GM12878 (cell line): ENCODE data around the gene STXBP2. TPM values are rescaled to one million over a fixed set of nuclear protein-coding genes. Genes with fewer than 3 reads are reported as not detected.

Source experiments
- ATAC-seq: fragments of 200-7000 bp; cut with Tn5 transposase; 3 replicates; pipeline ENCODE4 v1.9.1; 2020; ENCODE audit warnings: mild to moderate bottlenecking, moderate library complexity
- BruUV-seq: library from RNA; stranded (reverse); fragments of 400-500 nt; replicated peaks from 2 replicates; lab custom pipeline; 2021; lab: Mats Ljungman, UMichigan
- CTCF ChIA-PET: fragments of 300-600 bp; sonication (Branson Sonifier 250); formaldehyde crosslinking; extraction: SDS; loops from one replicate; lab custom pipeline; 2021; ENCODE audit warnings: inconsistent platforms; lab: Yijun Ruan, JAX
- POLR2A ChIA-PET: fragments of 350-600 bp; formaldehyde crosslinking; extraction: SDS; loops from one replicate; lab custom pipeline; 2021; ENCODE audit warnings: inconsistent platforms; lab: Charles Lee
- RAD21 ChIA-PET: fragments of 300-600 bp; sonication (Branson Sonifier 250); formaldehyde crosslinking; loops from one replicate; lab custom pipeline; 2023; ENCODE audit warnings: antibody characterized with exemption; ENCODE audit not compliant: unreplicated experiment; lab: Charles Lee
- SMC1A ChIA-PET: fragments of 300-600 bp; sonication (Branson Sonifier 250); formaldehyde crosslinking; loops from one replicate; lab custom pipeline; 2023; ENCODE audit not compliant: unreplicated experiment, uncharacterized antibody; lab: Charles Lee
- DNase-seq: peaks from one replicate; pipeline ENCODE4 v3.0.0-alpha.2; 2011; ENCODE audit warnings: low read depth, low spot score
- FAIRE-seq: peaks from 3 replicates; lab custom pipeline; 2011; peaks lifted over from hg19 to GRCh38; lab: Jason Lieb, UNC
- H2AFZ ChIP-seq: 2 replicates; pipeline ENCODE4 v1.6.0; 2011; ENCODE audit warnings: low read depth, low read length, control low read depth; ENCODE audit not compliant: control insufficient read depth
- H3K27ac ChIP-seq: 2 replicates; pipeline ENCODE4 v1.5.1; 2011; ENCODE audit warnings: control low read depth; ENCODE audit not compliant: control insufficient read depth, insufficient read depth
- H3K27me3 ChIP-seq, 2 experiments: replicated peaks in 1 of 2; 2 replicates each; pipeline versions ENCODE4 v1.6.0 to v1.6.1; 2011; ENCODE audit warnings: low read length in 1 of 2; ENCODE audit not compliant: control insufficient read depth in 2 of 2, insufficient read depth in 2 of 2
- H3K36me3 ChIP-seq, 2 experiments: 2 replicates each; pipeline ENCODE4 v1.5.1; 2011; ENCODE audit warnings: low read length in 1 of 2; ENCODE audit not compliant: control insufficient read depth in 2 of 2, insufficient read depth in 2 of 2
- H3K4me1 ChIP-seq: 2 replicates; pipeline ENCODE4 v1.6.1; 2011; ENCODE audit warnings: mild to moderate bottlenecking, low read length, moderate library complexity, mixed read lengths; ENCODE audit not compliant: control insufficient read depth, insufficient read depth
- H3K4me2 ChIP-seq: 2 replicates; pipeline ENCODE4 v1.6.0; 2011; ENCODE audit warnings: control low read depth; ENCODE audit not compliant: control insufficient read depth, insufficient read depth
- H3K4me3 ChIP-seq: fragments of 200-600 bp; sonication (generic); 2 replicates; pipeline ENCODE4 v1.5.1; 2016
- H3K79me2 ChIP-seq: 2 replicates; pipeline ENCODE4 v1.6.0; 2011; ENCODE audit warnings: low read length; ENCODE audit not compliant: control insufficient read depth, insufficient read depth
- H3K9ac ChIP-seq: 2 replicates; pipeline ENCODE4 v1.8.0; 2011; ENCODE audit warnings: low read length, control low read depth, mixed read lengths; ENCODE audit not compliant: control insufficient read depth, insufficient read depth
- H3K9me3 ChIP-seq: replicated peaks from 3 replicates; pipeline ENCODE4 v1.5.1; 2011; ENCODE audit warnings: mild to moderate bottlenecking, low read length; ENCODE audit not compliant: control insufficient read depth, insufficient read depth
- H4K20me1 ChIP-seq: 2 replicates; pipeline ENCODE4 v1.6.0; 2011; ENCODE audit not compliant: control insufficient read depth, insufficient read depth
- CBX3 ChIP-seq: fragments of 200-600 bp; sonication (generic); IDR thresholded peaks from 2 replicates; pipeline ENCODE4 v1.6.1; 2016; ENCODE audit warnings: low read depth, borderline replicate concordance
- CHD4 ChIP-seq: fragments of 200-600 bp; sonication (generic); IDR thresholded peaks from 2 replicates; pipeline ENCODE4 v1.6.1; 2016; ENCODE audit warnings: mild to moderate bottlenecking
- FOXM1 ChIP-seq: IDR thresholded peaks from 2 replicates; pipeline ENCODE4 v1.6.1; 2012; ENCODE audit warnings: low read depth, mild to moderate bottlenecking, inconsistent platforms, low read length, moderate library complexity
- GABPA ChIP-seq: IDR thresholded peaks from 2 replicates; pipeline ENCODE4 v1.6.1; 2014; ENCODE audit warnings: antibody characterized with exemption, low read depth, mild to moderate bottlenecking, inconsistent platforms
- KAT2A ChIP-seq: conservative IDR thresholded peaks from 2 replicates; pipeline ENCODE4 v1.6.1; 2011; ENCODE audit warnings: low read depth, low read length; ENCODE audit not compliant: control insufficient read depth
- NFIC ChIP-seq: IDR thresholded peaks from 2 replicates; pipeline ENCODE4 v1.6.1; 2012; ENCODE audit warnings: low read depth, mild to moderate bottlenecking, inconsistent platforms, low read length, moderate library complexity
- NFXL1 ChIP-seq: fragments of 450-650 bp; IDR thresholded peaks from 2 replicates; pipeline ENCODE4 v1.6.1; 2017; ENCODE audit warnings: antibody characterized with exemption, mild to moderate bottlenecking, borderline replicate concordance
- NFYA ChIP-seq: IDR thresholded peaks from 2 replicates; pipeline ENCODE4 v1.6.1; 2011; ENCODE audit warnings: low read depth, mild to moderate bottlenecking, low read length, improper control_type of control experiment, borderline replicate concordance
- POLR2A ChIP-seq: IDR thresholded peaks from 2 replicates; pipeline ENCODE4 v1.6.1; 2011; ENCODE audit warnings: low read depth, mild to moderate bottlenecking, low read length
- RB1 ChIP-seq: fragments of 450-650 bp; formaldehyde crosslinking; IDR thresholded peaks from 2 replicates; pipeline ENCODE4 v1.6.1; 2017; ENCODE audit warnings: mild to moderate bottlenecking, borderline replicate concordance
- RBBP5 ChIP-seq: fragments of 200-600 bp; sonication (generic); conservative IDR thresholded peaks from 2 replicates; pipeline ENCODE4 v1.6.1; 2016
- ZSCAN29 ChIP-seq: fragments of 450-650 bp; IDR thresholded peaks from 2 replicates; pipeline ENCODE4 v1.6.1; 2017; ENCODE audit warnings: mild to moderate bottlenecking, moderate library complexity
- ZZZ3 ChIP-seq: IDR thresholded peaks from 2 replicates; pipeline ENCODE4 v1.6.1; 2011; ENCODE audit warnings: low read depth; ENCODE audit not compliant: control insufficient read depth, insufficient read length
- WGBS: methylation state at CpG from one replicate; pipeline ENCODE4 v1.1.6; 2016; ENCODE audit warnings: low lambda C conversion rate; ENCODE audit not compliant: insufficient replicate concordance, insufficient coverage; ENCODE audit errors: missing lambda C conversion rate; 5-methylcytosine and 5-hydroxymethylcytosine counted together
- in situ Hi-C: fragments of 300-500 bp; cut with MboI; formaldehyde crosslinking; loops from 9 replicates; pipeline ENCODE4 v1.14.3; 2018; ENCODE audit warnings: mixed read lengths
- intact Hi-C: fragments of 100-400 bp; cut with micrococcal nuclease; formaldehyde crosslinking; loops from one replicate; pipeline ENCODE4 v1.14.2; 2022; ENCODE audit not compliant: unreplicated experiment
- polyA plus RNA-seq, 11 experiments: library from polyadenylated mRNA; depleted of rRNA in 4 of 11; unstranded in 6 of 11; stranded (reverse) in 5 of 11; fragments of >200 nt; fragmentation: Nextera tagmentation in 4 of 11; fragmentation: Illumina TruSeq in 1 of 11; extraction: Ambion mirVana in 4 of 11; extraction: Trizol in 1 of 11; gene quantifications; 1 replicate in 1 of 11; 2 replicates in 10 of 11; pipeline versions ENCODE4 v1.2.1 to v1.2.3, GENCODE V29; 2011 to 2016; ENCODE audit warnings: inconsistent platforms in 2 of 11, missing spikeins in 2 of 11, low read depth in 1 of 11
- total RNA-seq, 4 experiments: library from RNA; depleted of rRNA in 3 of 4; stranded (reverse); fragments of >200 nt in 3 of 4; fragmentation: Illumina TruSeq in 1 of 4; extraction: Trizol in 1 of 4; gene quantifications; 2 replicates each; pipeline versions ENCODE4 v1.2.1 to v1.2.3, GENCODE V29; 2013 to 2021
- TF ChIP-seq, protein P1 (sequence below): fragments of 450-650 bp; IDR thresholded peaks from 2 replicates; pipeline ENCODE4 v1.6.1; 2017; ENCODE audit warnings: mild to moderate bottlenecking
- TF ChIP-seq, protein P2 (sequence below): IDR thresholded peaks from 2 replicates; pipeline ENCODE4 v1.6.1; 2012; ENCODE audit warnings: low read length, inconsistent platforms
- TF ChIP-seq, protein P3 (sequence below): IDR thresholded peaks from 2 replicates; pipeline ENCODE4 v1.6.1; 2011; ENCODE audit warnings: low read depth, low read length, improper control_type of control experiment, borderline replicate concordance

Gene STXBP2
- total and polyA plus RNA-seq, 10 of the 15 experiments (the other 5 are each of a cell fraction or from before 2014, with no cell fraction given): 2.6 to 111 (median 61.4) TPM

DNA sequence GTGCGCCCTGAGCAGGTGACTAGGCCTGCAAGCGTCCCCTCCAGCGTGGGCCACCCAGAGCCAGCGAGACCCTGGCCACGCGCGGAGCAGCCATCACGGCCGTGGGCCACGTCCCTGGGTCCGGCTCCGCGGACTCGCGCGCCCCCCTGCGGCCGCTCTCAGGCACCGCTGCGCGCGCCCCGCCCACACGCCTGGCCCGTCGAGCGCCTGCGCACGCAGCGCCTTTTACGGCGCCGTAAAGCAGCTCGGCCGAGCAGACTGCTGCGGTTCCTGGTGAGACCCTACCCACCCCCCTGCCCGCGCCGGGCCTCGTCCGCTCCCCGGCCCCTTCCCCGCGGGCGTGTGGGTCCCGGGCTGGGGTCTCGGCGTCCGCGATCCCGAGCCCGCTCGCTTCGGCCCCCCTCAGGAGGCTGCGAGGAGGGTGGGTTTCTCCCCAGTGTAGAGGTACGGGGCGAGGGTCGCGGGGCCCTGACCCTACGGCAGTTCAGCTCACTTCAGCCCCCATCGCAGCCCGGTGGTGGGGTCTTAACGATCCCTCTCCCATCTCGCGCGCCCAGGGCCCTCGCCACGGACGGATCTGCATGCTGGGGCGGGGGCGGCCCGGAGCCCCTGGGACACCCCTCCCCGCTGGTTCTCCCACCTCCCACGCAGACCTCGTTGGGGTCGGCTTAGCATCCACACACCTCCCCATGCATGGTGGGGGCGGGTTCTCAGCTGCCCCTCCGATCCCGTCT is 43.9 kb downstream of the STXBP2 start, which contains the start of gene TRAPPC5 (continued):
- TF ChIP-seq KAT2A (no peak), CBX3 (no peak), NFXL1 (no peak)
- TF ChIP-seq, all 136 proteins: peak for 42

DNA sequence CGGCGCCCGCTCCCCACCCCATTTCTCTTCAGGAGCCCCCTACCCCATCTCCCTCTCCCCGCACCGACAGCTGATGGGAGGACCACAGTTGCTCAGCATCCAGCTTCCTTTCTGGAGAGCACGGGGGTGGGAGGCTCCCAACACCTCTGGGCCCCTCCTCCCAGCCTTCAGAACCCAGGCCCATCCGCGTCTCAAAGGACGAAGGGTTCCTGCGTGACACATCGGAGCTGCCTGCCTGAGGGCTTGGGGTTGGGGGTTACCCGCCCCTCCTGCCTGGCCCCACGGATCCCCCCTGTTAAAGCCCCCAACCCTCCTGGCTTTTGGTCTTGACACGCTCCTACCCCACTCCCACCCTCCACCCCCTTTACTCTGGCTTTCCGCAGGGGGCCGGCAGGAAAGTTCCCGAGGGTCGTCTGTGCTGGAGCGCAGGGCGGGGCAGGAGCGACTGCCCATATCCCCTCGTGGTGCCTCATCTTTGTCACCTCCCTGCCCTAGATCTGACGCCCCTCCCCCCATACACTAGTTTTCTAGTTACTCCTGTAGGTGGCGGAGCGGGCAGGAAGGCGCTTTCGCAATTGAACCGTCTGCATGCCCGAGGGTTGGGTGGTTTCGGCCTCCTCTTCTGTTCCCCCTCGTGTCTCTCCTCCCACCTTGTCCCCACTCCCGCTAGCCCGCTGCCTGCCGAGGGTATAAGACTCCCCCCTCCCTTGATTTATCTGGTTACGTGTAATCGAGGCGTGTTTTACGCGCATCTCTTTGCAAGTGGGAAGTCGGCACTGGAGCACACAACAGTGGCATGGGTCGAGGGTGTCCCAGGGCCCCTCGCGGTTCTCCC is 44.6 kb downstream of the STXBP2 start:
- 9% methylated on average over 37 of the region's 43 CpGs for WGBS
- no peaks in the 10 kb centered on the region for H4K20me1 ChIP-seq
- BruUV-seq: no TSS peak
- peaks cover 31% of the 10 kb centered on the region for H3K4me1 ChIP-seq
- DNase-seq (no peak), FAIRE-seq (peak; percentile 72), ATAC-seq (peak; percentile 69)
- peak overlapping the region; percentile 88 for H3K4me2 ChIP-seq
- peak overlapping the region; percentile 91; the same call in 1 of the 2 replicates for H2AFZ ChIP-seq
- H3K27ac ChIP-seq: peak overlapping the region; percentile 97
- peak overlapping the region; percentile 85 for H3K4me3 ChIP-seq
- CTCF ChIA-PET: interaction anchor here (0.6 to 2.5 kb wide), 45 partner anchors 13 to 580 kb away, joined by 3 to 40 read pairs (median 4); partner anchors contain the start of genes CD209, FCER2, MAP2K7 and RETN
- POLR2A ChIA-PET: interaction anchor here (0.7 to 1.9 kb wide), 6 partner anchors 14 to 294 kb away, joined by 3 to 10 read pairs (median 6); no protein-coding TSS in a partner anchor
- no peaks in the 10 kb centered on the region for H3K27me3 ChIP-seq
- SMC1A ChIA-PET: interaction anchor here (0.6 to 2.9 kb wide), 20 partner anchors 14 to 612 kb away, joined by 3 to 26 read pairs (median 3); partner anchors contain the start of genes FCER2 and ZNF557
- intact Hi-C loops: loop anchor here (10.0 kb wide), 1 partner anchor 223 kb away; the partner anchor contains the start of gene MAP2K7
- no peaks in the 10 kb centered on the region for H3K9me3 ChIP-seq
- peaks cover 0 to 3% of the 10 kb centered on the region in 2 experiments; a peak in 3 of 4 replicates for H3K36me3 ChIP-seq
- peaks cover 23% of the 10 kb centered on the region for H3K79me2 ChIP-seq
- H3K9ac ChIP-seq: peak overlapping the region; percentile 97
- RAD21 ChIA-PET: interaction anchor here (0.6 to 1.7 kb wide), 22 partner anchors 15 to 582 kb away, joined by 3 to 23 read pairs (median 4); partner anchors contain the start of genes FCER2 and SNAPC2
- in situ Hi-C loops: loop anchor here (5.0 kb wide), 1 partner anchor 114 kb away; no protein-coding TSS in a partner anchor
- TF ChIP-seq ZZZ3 (no peak), GABPA (no peak), NFIC (no peak), RBBP5 (no peak), ZSCAN29 (no peak), CHD4 (no peak), NFYA (no peak), POLR2A (no peak; the same call in none of the 2 replicates), RB1 (no peak), FOXM1 (no peak)
- TF ChIP-seq, protein P1, sequence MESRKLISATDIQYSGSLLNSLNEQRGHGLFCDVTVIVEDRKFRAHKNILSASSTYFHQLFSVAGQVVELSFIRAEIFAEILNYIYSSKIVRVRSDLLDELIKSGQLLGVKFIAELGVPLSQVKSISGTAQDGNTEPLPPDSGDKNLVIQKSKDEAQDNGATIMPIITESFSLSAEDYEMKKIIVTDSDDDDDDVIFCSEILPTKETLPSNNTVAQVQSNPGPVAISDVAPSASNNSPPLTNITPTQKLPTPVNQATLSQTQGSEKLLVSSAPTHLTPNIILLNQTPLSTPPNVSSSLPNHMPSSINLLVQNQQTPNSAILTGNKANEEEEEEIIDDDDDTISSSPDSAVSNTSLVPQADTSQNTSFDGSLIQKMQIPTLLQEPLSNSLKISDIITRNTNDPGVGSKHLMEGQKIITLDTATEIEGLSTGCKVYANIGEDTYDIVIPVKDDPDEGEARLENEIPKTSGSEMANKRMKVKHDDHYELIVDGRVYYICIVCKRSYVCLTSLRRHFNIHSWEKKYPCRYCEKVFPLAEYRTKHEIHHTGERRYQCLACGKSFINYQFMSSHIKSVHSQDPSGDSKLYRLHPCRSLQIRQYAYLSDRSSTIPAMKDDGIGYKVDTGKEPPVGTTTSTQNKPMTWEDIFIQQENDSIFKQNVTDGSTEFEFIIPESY: no peak
- TF ChIP-seq, protein P2, sequence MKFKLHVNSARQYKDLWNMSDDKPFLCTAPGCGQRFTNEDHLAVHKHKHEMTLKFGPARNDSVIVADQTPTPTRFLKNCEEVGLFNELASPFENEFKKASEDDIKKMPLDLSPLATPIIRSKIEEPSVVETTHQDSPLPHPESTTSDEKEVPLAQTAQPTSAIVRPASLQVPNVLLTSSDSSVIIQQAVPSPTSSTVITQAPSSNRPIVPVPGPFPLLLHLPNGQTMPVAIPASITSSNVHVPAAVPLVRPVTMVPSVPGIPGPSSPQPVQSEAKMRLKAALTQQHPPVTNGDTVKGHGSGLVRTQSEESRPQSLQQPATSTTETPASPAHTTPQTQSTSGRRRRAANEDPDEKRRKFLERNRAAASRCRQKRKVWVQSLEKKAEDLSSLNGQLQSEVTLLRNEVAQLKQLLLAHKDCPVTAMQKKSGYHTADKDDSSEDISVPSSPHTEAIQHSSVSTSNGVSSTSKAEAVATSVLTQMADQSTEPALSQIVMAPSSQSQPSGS: no peak
- TF ChIP-seq, protein P3, sequence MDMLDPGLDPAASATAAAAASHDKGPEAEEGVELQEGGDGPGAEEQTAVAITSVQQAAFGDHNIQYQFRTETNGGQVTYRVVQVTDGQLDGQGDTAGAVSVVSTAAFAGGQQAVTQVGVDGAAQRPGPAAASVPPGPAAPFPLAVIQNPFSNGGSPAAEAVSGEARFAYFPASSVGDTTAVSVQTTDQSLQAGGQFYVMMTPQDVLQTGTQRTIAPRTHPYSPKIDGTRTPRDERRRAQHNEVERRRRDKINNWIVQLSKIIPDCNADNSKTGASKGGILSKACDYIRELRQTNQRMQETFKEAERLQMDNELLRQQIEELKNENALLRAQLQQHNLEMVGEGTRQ: no peak
